Heart left ventricle (tissue), 16 donors: ENCODE results near the gene RGS6. TPM values are rescaled to one million over a fixed set of nuclear protein-coding genes. Genes with fewer than 3 reads are reported as not detected.

Source experiments
- ATAC-seq, 4 donors: fragments of 200-7000 bp; cut with Tn5 transposase; one replicate each; pipeline ENCODE4 v1.9.1; 2020 to 2022; ENCODE audit warnings: moderate library complexity in 4 of 4, mild to moderate bottlenecking in 3 of 4, moderate number of reproducible peaks in 1 of 4
- DNase-seq, 5 donors: peaks; one replicate each; pipeline ENCODE4 v3.0.0-alpha.2; 2020
- H3K27ac ChIP-seq, 12 donors: fragments of 200-600 bp; sonication (generic) in 4 of 12; one replicate each; pipeline versions ENCODE4 v1.5.0 to v1.8.0; 2016 to 2022; ENCODE audit warnings: mild to moderate bottlenecking in 2 of 12
- H3K27me3 ChIP-seq, 9 donors: fragments of 200-600 bp; sonication (generic) in 2 of 9; one replicate each; pipeline versions ENCODE4 v1.5.1 to v1.8.0; 2016 to 2022; ENCODE audit warnings: mild to moderate bottlenecking in 3 of 9
- H3K36me3 ChIP-seq, 9 donors: fragments of 200-600 bp; sonication (generic) in 2 of 9; one replicate each; pipeline versions ENCODE4 v1.5.0 to v1.8.0; 2018 to 2022; ENCODE audit warnings: mild to moderate bottlenecking in 2 of 9
- H3K4me1 ChIP-seq, 12 donors: fragments of 200-600 bp; sonication (generic) in 4 of 12; one replicate each; pipeline versions ENCODE4 v1.5.0 to v1.8.0; 2016 to 2022; ENCODE audit warnings: mild to moderate bottlenecking in 3 of 12
- H3K4me3 ChIP-seq, 12 donors: fragments of 200-600 bp; sonication (generic) in 4 of 12; one replicate each; pipeline versions ENCODE4 v1.5.0 to v1.8.0; 2017 to 2022; ENCODE audit warnings: mild to moderate bottlenecking in 9 of 12, moderate library complexity in 4 of 12
- H3K9me3 ChIP-seq, 12 donors: fragments of 200-600 bp; sonication (generic) in 4 of 12; one replicate each; pipeline versions ENCODE4 v1.5.0 to v1.8.0; 2016 to 2022; ENCODE audit warnings: mild to moderate bottlenecking in 1 of 12
- CTCF ChIP-seq, 12 donors: fragments of 200-600 bp; sonication (generic) in 4 of 12; IDR thresholded peaks; one replicate each; pipeline versions ENCODE4 v1.5.0 to v1.8.0; 2018 to 2022; ENCODE audit warnings: antibody characterized with exemption in 12 of 12, mild to moderate bottlenecking in 5 of 12
- POLR2A ChIP-seq, 2 donors: fragments of 450-650 bp; IDR thresholded peaks; one replicate each; pipeline ENCODE4 v1.6.1; 2017; ENCODE audit warnings: antibody characterized with exemption in 2 of 2, mild to moderate bottlenecking in 2 of 2, moderate library complexity in 2 of 2
- WGBS, 4 donors: extraction: QIAGEN DNeasy Blood & Tissue Kit in 2 of 4; methylation state at CpG; one replicate each; pipeline versions ENCODE4 v1.1.5 to v1.1.7; 2013 to 2018; 5-methylcytosine and 5-hydroxymethylcytosine counted together
- intact Hi-C, 10 donors: fragments of 100-400 bp; cut with DNase I; formaldehyde crosslinking; loops; one replicate each; pipeline versions ENCODE4 v1.11.1 to v1.14.2; 2022
- polyA plus RNA-seq, 2 donors: library from polyadenylated mRNA; stranded (reverse); fragments of 200-250 nt; gene quantifications; one replicate each; pipeline ENCODE4 v1.2.3, GENCODE V29; 2013
- total RNA-seq, 9 donors: library from RNA; depleted of rRNA in 2 of 9; stranded (reverse); fragments of >200 nt in 2 of 9; fragmentation: NEBNext Ultra II Directional in 3 of 9; extraction: Animal tissue kit (Norgen Biotek cat#: 25700) in 3 of 9; gene quantifications; one replicate each; pipeline versions ENCODE4 v1.1.0 to v1.2.4, GENCODE V29; 2016 to 2023
- donor health status: ischemic (EF 13 %, LVEDD 7.1; RV severe dilation, severe dysfunction).
- donor health status: healthy with polysubstance abuse.
- donor health status: DM: no; HTN: yes; CAD: no.
- donor health status: DM: no; HTN: no; CAD: no.
- donor health status: ischemic (EF 25% LVEDD 6.9; RV normal size, moderate dysfunction).
- donor health status: ischemic (EF 25% LVEDD 5.7; RV mildly dilated, moderate dysfunction).
- donor health status: healthy.
- donor health status: DM: yes; HTN: yes; CAD: no.
- donor health status: ischemic (EF 35%, LVEDD 5.7; RV mildly dilated, moderate dysfunction).
- donor health status: nonischemic (EF 11% LVEDD 7.7; RV severe dilation, severe dysfunction).
- donor health status: DM: yes; HTN: yes; CAD: no.
- donor health status: PGD.
- donor health status: ischemic (EF 29% LVEDD 5.4; RV normal size, mild dysfunction).
- donor health status: nonischemic (EF 23%, LVEDD 6.1; RV moderate dilation, normal function).

RGS6 gene
- total and polyA plus RNA-seq, 11 donors: 1.3 to 25.4 (median 15.1) TPM

GRCh38 chr14:72408020-72408419, 475.8 kb downstream of the RGS6 start:
- Histone ChIP-seq H3K9me3 (peaks cover 0 to 15% (median 0%) of the 10 kb centered on the region in 12 donors), H3K4me1 (peaks cover 0 to 7% (median 0%) of the 10 kb centered on the region in 12 donors), H3K4me3 (no peak overlapping the region), H3K27me3 (no peaks in the 10 kb centered on the region), H3K36me3 (no peaks in the 10 kb centered on the region), H3K27ac (no peak overlapping the region)
- WGBS, 4 donors: 21 to 35% (median 29%) methylated on average over 3 of the region's 3 CpGs
- intact Hi-C loops: no loop called here
- ATAC-seq: no peak
- no peak for DNase-seq
- TF ChIP-seq CTCF (IDR thresholded peaks at IDR 0.05) (no peak), POLR2A (IDR thresholded peaks at IDR 0.05) (no peak)

GRCh38 chr14:72409047-72409446, 476.8 kb downstream of the RGS6 start:
- TF ChIP-seq POLR2A (IDR thresholded peaks at IDR 0.05): no peak
- no peak for TF ChIP-seq CTCF (IDR thresholded peaks at IDR 0.05)
- ATAC-seq (no peak), DNase-seq (no peak)
- H3K27me3 ChIP-seq: no peaks in the 10 kb centered on the region
- H3K36me3 ChIP-seq: no peaks in the 10 kb centered on the region
- 95 to 98% (median 96%) methylated on average over 3 of the region's 3 CpGs for WGBS, 4 donors
- H3K4me3 ChIP-seq: no peak overlapping the region
- no peak overlapping the region for H3K27ac ChIP-seq
- intact Hi-C loops: no loop called here
- H3K9me3 ChIP-seq: peaks cover 0 to 15% (median 0%) of the 10 kb centered on the region in 12 donors
- peaks cover 0 to 7% (median 0%) of the 10 kb centered on the region in 12 donors for H3K4me1 ChIP-seq

GRCh38 chr14:72416081-72416849, 484.0 kb downstream of the RGS6 start:
- WGBS, 4 donors: 97 to 99% (median 98%) methylated on average over 2 of the region's 2 CpGs
- DNase-seq: no peak
- H3K27ac ChIP-seq: no peak overlapping the region
- TF ChIP-seq POLR2A (IDR thresholded peaks at IDR 0.05): no peak
- TF ChIP-seq CTCF (IDR thresholded peaks at IDR 0.05): no peak
- no peak for ATAC-seq
- H3K9me3 ChIP-seq: peaks cover 0 to 16% (median 3%) of the 10 kb centered on the region in 12 donors
- H3K4me1 ChIP-seq: peaks cover 0 to 3% (median 0%) of the 10 kb centered on the region in 12 donors
- no peak overlapping the region for H3K4me3 ChIP-seq
- intact Hi-C loops: loop anchor here in 1 of 10 donors (5.0 kb wide), 1 partner anchor 394 kb away; no protein-coding TSS in a partner anchor
- H3K36me3 ChIP-seq: no peaks in the 10 kb centered on the region
- H3K27me3 ChIP-seq: no peaks in the 10 kb centered on the region

- peak in 2 of 4 donors; percentile 22 to 24 for ATAC-seq
- Histone ChIP-seq H3K9me3 (peaks cover 0 to 16% (median 3%) of the 10 kb centered on the region in 12 donors), H3K4me3 (no peak overlapping the region), H3K27ac (no peak overlapping the region), H3K27me3 (no peaks in the 10 kb centered on the region), H3K4me1 (peaks cover 0 to 3% (median 0%) of the 10 kb centered on the region in 12 donors), H3K36me3 (no peaks in the 10 kb centered on the region)
- intact Hi-C loops: loop anchor here in 1 of 10 donors (5.0 kb wide), 1 partner anchor 395 kb away; no protein-coding TSS in a partner anchor
- TF ChIP-seq POLR2A (IDR thresholded peaks at IDR 0.05) (no peak), CTCF (IDR thresholded peaks at IDR 0.05) (peak in 1 of 12 donors; percentile 13)
- DNase-seq: no peak
- 54 to 68% (median 65%) methylated on average over 7 of the region's 7 CpGs for WGBS, 4 donors
Observed at GRCh38 chr14:72416892-72417291, 484.7 kb downstream of the RGS6 start.
